Measurements from ENCODE around the gene AIPL1. TPM values are rescaled to one million over a fixed set of nuclear protein-coding genes. Genes with fewer than 3 reads are reported as not detected.

The AIPL1 gene
- total RNA-seq, 1 experiment from 2014 or later, result not detected

- Histone ChIP-seq H3K27me3 (replicated peaks; ENCODE audit: insufficient read depth, low read depth, low read length, poor library complexity) (no peaks in the 10 kb centered on the region), H3K4me1 (ENCODE audit: insufficient read depth, low read length, poor library complexity, severe bottlenecking) (peaks cover 5% of the 10 kb centered on the region), H3K27ac (ENCODE audit: low read depth, low read length, poor library complexity, severe bottlenecking) (no peak overlapping the region), H3K36me3 (ENCODE audit: insufficient read depth, low read length, poor library complexity, severe bottlenecking) (no peaks in the 10 kb centered on the region), H3K9me3 (ENCODE audit: low read depth, low read length, poor library complexity, severe bottlenecking) (no peaks in the 10 kb centered on the region), H3K4me3 (ENCODE audit: low read depth, low read length, poor library complexity, severe bottlenecking) (no peak overlapping the region)
- TF ChIP-seq CTCF (conservative IDR thresholded peaks at IDR 0.05; ENCODE audit: low read depth, low read length), result no peak
- POLR2A ChIA-PET (ENCODE audit: low non-redundant PET), result no interaction called here
- BruUV-seq (replicated peaks), result no TSS peak
- intact Hi-C loops (cut with micrococcal nuclease; ENCODE audit: unreplicated experiment), result no loop called here
- CTCF ChIA-PET, result no interaction called here
- no peak for DNase-seq (ENCODE audit: low spot score)
These were observed 57.0 kb downstream of the AIPL1 start for GRCh38 chr17:6377906-6378305.

GRCh38 chr17:6376931-6377361, 58.0 kb downstream of the AIPL1 start:
- no peak for DNase-seq (ENCODE audit: low spot score)
- Histone ChIP-seq H3K9me3 (ENCODE audit: low read depth, low read length, poor library complexity, severe bottlenecking) (no peaks in the 10 kb centered on the region), H3K27me3 (replicated peaks; ENCODE audit: insufficient read depth, low read depth, low read length, poor library complexity) (no peaks in the 10 kb centered on the region), H3K4me3 (ENCODE audit: low read depth, low read length, poor library complexity, severe bottlenecking) (no peak overlapping the region), H3K27ac (ENCODE audit: low read depth, low read length, poor library complexity, severe bottlenecking) (no peak overlapping the region), H3K36me3 (ENCODE audit: insufficient read depth, low read length, poor library complexity, severe bottlenecking) (no peaks in the 10 kb centered on the region), H3K4me1 (ENCODE audit: insufficient read depth, low read length, poor library complexity, severe bottlenecking) (peaks cover 5% of the 10 kb centered on the region)
- POLR2A ChIA-PET (ENCODE audit: low non-redundant PET), result no interaction called here
- TF ChIP-seq EZH2 (IDR thresholded peaks at IDR 0.05; ENCODE audit: borderline replicate concordance, low read depth, low read length, poor library complexity, severe bottlenecking), result no peak
- no peak for TF ChIP-seq CTCF (conservative IDR thresholded peaks at IDR 0.05; ENCODE audit: low read depth, low read length)
- CTCF ChIA-PET, result no interaction called here
- intact Hi-C loops (cut with micrococcal nuclease; ENCODE audit: unreplicated experiment), result no loop called here
- BruUV-seq (replicated peaks), result no TSS peak

- BruUV-seq (replicated peaks), result no TSS peak
- Histone ChIP-seq H3K27ac (ENCODE audit: low read depth, low read length, poor library complexity, severe bottlenecking) (no peak overlapping the region), H3K4me1 (ENCODE audit: insufficient read depth, low read length, poor library complexity, severe bottlenecking) (no peaks in the 10 kb centered on the region), H3K36me3 (ENCODE audit: insufficient read depth, low read length, poor library complexity, severe bottlenecking) (no peaks in the 10 kb centered on the region), H3K27me3 (replicated peaks; ENCODE audit: insufficient read depth, low read depth, low read length, poor library complexity) (peaks cover 6% of the 10 kb centered on the region), H3K9me3 (ENCODE audit: low read depth, low read length, poor library complexity, severe bottlenecking) (no peaks in the 10 kb centered on the region), H3K4me3 (ENCODE audit: low read depth, low read length, poor library complexity, severe bottlenecking) (no peak overlapping the region)
- peak; percentile 46 for DNase-seq (ENCODE audit: low spot score)
- intact Hi-C loops (cut with micrococcal nuclease; ENCODE audit: unreplicated experiment), result no loop called here
- no peak for TF ChIP-seq EZH2 (IDR thresholded peaks at IDR 0.05; ENCODE audit: borderline replicate concordance, low read depth, low read length, poor library complexity, severe bottlenecking)
- no peak for TF ChIP-seq CTCF (conservative IDR thresholded peaks at IDR 0.05; ENCODE audit: low read depth, low read length)
- ChIA-PET POLR2A (ENCODE audit: low non-redundant PET) (no interaction called here), CTCF (no interaction called here)
These were observed 60.1 kb downstream of the AIPL1 start for GRCh38 chr17:6374761-6375312.

Measured in A673 (cell line).